GM12865 (cell line): Measurements from ENCODE around the gene MPHOSPH9.

Experiments
- DNase-seq: peaks from one replicate; pipeline ENCODE4 v3.0.0; 2010; ENCODE audit warnings: low read depth
- H3K4me3 ChIP-seq: 2 replicates; pipeline ENCODE4 v1.5.1; 2011; ENCODE audit warnings: mild to moderate bottlenecking, low read depth, low read length, control low read depth
- CTCF ChIP-seq: IDR thresholded peaks from 2 replicates; pipeline ENCODE4 v1.5.1; 2011; ENCODE audit warnings: low read length, control low read depth, low read depth, inconsistent platforms; ENCODE audit not compliant: insufficient read depth; ENCODE audit errors: missing control alignments

The MPHOSPH9 gene

GRCh38 chr12:123148655-123149054 lies 84.3 kb downstream of the MPHOSPH9 start:
- TF ChIP-seq CTCF, result no peak
- no peak for DNase-seq
- no peak overlapping the region for H3K4me3 ChIP-seq

GRCh38 chr12:123148223-123148622 lies 84.7 kb downstream of the MPHOSPH9 start:
- no peak overlapping the region for H3K4me3 ChIP-seq
- TF ChIP-seq CTCF, result no peak
- no peak for DNase-seq

GRCh38 chr12:123145211-123145610 lies 87.7 kb downstream of the MPHOSPH9 start:
- H3K4me3 ChIP-seq, result no peak overlapping the region

GRCh38 chr12:123143736-123144461 lies 89.0 kb downstream of the MPHOSPH9 start:
- no peak for TF ChIP-seq CTCF
- DNase-seq, result no peak
- H3K4me3 ChIP-seq, result no peak overlapping the region

More at GRCh38 chr12:123145211-123145610, 87.7 kb downstream of the MPHOSPH9 start:
- DNase-seq, result no peak
- TF ChIP-seq CTCF, result no peak

GRCh38 chr12:123142921-123143735 lies 89.8 kb downstream of the MPHOSPH9 start:
- no peak overlapping the region for H3K4me3 ChIP-seq
- no peak for TF ChIP-seq CTCF
- DNase-seq, result no peak

- TF ChIP-seq CTCF, result no peak
- H3K4me3 ChIP-seq, result no peak overlapping the region
- DNase-seq, result no peak
These were observed 90.5 kb downstream of the MPHOSPH9 start for GRCh38 chr12:123142518-123142840.
